HG03432 (cell line): ENCODE results near the gene DPF3.

Experiments used
- ATAC-seq: cut with Tn5 transposase; IDR thresholded peaks from one replicate; pipeline ENCODE4 v1.9.1; 2021; ENCODE audit warnings: mild to moderate bottlenecking, moderate library complexity; ENCODE audit not compliant: unreplicated experiment

The DPF3 gene

GRCh38 chr14:72845196-72845595 lies 48.7 kb downstream of the DPF3 start:
- ATAC-seq: no peak

GRCh38 chr14:72844524-72844923 lies 49.4 kb downstream of the DPF3 start:
- ATAC-seq: no peak

DNA sequence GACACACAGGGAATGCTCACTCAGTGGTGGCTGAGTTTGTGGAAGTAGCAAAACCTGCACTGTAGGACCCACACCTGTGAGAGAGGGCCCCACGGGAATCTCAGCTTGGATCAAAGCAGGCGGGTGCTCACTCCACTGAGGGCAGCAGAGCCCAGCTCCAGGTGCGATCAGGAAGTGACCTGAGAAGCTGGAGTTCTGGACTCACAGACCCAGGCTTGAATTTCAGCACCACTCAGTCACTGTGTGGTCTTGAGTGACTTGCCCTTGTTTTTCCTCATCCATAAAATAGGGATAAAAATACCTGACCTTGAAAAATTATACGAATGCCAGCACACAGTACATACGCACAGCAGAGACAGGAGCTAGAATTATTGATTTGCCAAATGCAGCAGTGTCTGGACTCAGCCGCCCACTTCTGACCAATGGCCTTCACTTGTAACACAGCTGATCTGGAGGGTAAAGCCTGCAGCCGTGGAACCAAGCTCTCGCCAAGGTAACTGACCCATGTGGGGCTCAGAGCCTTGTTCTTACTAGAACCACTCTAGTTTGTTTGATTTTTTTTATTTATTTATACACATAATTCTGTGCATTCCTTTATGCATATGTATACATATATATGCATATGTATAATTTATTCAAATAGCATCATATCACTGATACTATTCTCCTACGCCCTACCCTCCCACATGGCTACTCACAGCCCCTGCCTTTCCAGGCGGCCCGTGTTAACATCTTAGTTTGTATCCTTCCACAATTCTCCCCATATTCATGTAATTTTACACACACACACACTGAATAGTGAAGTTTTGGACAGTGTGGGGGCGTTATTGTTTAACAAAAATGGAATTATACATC lies 53.9 kb downstream of the DPF3 start:
- ATAC-seq: no peak

DNA sequence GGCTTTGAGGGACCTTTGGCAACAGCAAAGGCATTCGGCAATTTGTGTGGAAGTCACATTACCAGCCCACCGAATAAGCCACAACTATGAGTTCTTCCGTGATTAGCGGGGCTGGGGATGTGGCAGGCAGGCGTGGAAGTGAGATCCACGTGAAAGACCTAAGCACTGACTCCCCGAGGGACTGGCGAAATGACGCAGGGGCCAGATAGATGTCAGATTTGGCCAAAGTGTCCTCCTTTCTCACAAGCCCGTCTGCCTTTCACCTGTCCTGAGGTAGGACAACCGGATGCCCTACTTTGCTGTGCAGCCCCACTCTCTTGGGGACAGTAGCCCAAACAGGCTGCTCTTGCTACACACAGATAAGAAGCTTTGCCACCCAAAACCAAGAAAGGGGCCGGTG lies 54.5 kb downstream of the DPF3 start:
- no peak for ATAC-seq

- no peak for ATAC-seq
Observed at GRCh38 chr14:72836085-72836484, 57.8 kb downstream of the DPF3 start.

DNA sequence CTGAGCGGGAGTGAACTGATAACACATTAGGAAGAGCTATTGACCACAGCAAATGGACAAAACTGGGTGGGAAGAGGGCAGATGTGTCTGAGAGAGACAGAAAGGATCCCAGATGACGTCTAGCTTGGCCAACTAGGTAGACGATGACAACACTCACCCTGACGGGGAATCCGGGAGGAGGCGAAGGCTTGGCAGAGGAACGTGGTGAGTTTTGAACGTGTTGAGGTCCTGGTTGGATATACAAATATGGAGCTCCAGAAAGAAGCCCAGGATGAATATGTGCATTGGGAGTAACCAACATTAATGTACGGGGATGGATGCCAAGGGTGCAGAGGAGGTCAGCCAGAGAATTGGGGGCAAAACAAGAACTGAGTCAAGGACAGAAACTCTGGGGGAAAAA lies 60.7 kb downstream of the DPF3 start:
- no peak for ATAC-seq

DNA sequence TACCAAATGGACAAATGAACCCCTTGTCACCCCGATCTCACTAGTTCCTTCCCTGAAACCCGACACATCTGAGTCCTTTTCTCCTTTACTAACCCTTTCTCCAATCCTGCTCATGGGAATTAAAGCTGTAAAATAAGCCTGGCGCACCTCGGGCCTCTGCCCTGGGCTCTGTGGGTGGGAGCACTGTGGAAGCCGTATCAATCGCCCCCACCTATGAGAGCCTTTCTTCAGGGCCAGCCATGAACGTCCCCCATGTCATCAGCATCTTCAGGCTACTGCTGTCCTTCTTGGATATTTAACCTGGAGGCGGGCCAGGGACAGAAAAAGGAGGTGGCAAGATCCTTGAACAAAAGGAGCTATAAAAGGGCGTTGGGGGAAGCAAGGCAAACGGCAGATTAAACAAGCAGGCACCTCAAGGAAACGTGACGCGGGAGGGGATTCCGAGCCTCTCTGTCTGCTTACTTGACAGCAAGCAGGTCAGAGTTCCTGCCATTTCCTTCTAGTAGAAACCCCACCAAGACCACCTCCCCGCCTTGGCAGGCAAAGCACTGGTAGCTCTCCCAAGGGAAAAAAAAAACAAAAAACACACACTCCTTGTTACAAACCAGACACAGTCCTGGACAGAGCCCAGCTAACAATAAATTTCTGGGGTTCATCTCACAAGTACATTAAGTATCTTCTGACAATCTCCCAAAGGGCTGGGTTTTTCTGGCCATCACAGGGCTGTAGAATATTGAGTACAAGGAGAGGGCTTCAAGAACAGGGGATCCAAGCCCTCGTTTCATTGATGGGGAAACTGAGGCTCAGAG lies 62.9 kb downstream of the DPF3 start:
- ATAC-seq: no peak

DNA sequence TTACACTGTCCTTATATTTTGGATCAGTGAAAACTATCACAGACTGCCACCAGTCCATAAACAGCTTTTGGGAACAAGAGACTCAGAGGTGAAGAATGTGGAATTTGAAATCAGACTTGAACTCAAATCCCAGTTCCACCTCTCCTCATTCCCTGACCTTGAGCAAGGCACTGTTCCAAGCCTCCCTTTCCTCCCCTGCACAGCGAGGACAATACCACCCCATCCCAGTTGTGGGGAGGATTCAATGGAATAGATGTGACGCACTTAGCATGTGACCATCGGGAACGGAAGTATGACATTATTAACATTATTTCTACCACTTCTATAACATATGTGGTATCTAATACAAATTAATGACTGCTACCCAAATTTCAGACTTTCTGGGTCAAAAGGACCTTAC lies 63.5 kb downstream of the DPF3 start:
- no peak for ATAC-seq

DNA sequence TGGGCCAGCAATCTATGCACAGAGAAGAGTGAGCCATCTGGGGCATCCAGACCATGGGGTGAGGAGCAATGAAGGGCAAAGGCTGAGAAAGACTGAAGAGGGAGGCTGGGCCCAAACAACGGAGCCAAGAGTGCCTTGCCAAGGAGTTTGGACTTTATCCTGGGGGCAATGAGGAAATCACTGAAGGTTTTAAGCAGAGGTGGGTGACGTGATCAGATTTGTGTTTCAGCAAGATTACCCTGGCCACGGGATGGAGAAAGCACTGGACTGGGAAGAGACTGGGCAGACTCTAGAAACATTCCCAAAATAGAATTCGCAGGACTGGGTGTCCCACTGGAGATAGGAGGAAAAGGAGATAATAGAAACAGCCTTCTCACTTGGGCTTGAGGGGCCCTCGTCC lies 65.3 kb downstream of the DPF3 start:
- ATAC-seq: no peak

GRCh38 chr14:72826039-72826438 lies 67.9 kb downstream of the DPF3 start:
- ATAC-seq: no peak

- ATAC-seq: no peak
Observed at GRCh38 chr14:72825486-72825885, 68.4 kb downstream of the DPF3 start.

GRCh38 chr14:72824051-72824450 lies 69.8 kb downstream of the DPF3 start:
- ATAC-seq: no peak

GRCh38 chr14:72822946-72823611 lies 70.8 kb downstream of the DPF3 start:
- ATAC-seq: no peak

GRCh38 chr14:72818998-72819397 lies 74.9 kb downstream of the DPF3 start:
- ATAC-seq: no peak

DNA sequence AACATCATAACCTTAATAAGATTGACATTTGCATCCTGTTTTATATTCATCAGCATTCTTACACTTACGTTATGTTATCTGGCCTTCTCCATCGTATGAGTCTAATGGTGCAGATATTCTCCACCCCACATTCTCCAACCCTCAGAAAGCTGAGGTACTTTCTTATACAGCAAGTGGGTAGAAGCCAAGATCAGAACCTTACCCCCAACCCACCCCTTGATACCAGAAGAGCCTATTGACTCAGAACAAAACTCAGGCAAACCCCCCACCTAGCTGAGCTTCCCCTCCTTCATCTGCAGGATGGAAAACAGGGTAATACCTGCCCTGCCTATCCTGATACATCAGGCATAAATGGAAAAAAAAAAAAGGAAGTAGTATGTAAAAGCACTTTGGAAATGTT lies 77.6 kb downstream of the DPF3 start:
- no peak for ATAC-seq

- no peak for ATAC-seq
Observed at GRCh38 chr14:72815430-72815829, 78.5 kb downstream of the DPF3 start.

GRCh38 chr14:72812292-72812851 lies 81.5 kb downstream of the DPF3 start:
- ATAC-seq: no peak

GRCh38 chr14:72810201-72810600 lies 83.7 kb downstream of the DPF3 start:
- no peak for ATAC-seq

DNA sequence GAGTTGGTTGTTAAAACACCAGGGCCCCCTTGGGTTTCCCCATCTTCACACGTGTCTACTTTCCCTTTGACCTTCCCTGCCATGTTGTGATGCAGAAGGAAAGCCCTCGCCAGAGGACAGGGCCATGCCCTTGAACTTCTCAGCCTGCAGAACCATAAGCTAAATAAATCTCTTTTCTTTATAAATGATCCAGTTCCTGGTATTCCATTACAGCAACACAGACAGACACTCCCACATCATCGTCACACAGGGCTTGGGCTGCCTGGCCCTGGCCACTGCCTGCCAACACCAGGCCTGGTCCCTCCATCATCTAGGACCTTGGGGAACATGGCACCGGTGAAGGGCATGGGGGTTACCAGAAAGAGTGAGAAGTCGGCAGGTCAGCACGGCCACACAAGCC lies 84.8 kb downstream of the DPF3 start:
- no peak for ATAC-seq

DNA sequence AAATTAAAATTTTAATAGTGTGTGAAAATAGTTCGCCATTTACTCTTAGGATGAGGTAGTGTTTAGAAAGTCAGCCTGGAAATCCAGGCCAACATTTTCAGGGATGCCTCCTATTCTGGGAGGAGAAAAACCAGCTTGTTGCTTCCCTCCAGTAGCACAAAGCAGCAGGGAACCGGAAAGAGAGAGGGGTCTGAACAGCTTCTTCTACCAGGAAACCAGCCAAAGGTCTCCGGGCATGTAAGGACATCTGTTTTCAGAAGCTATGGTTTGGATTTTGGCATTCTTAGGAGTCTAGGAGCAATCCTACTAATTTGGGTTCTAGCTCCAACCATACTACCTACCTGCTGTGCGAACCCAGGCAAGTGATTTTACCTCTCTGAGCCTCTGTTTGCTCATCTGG lies 85.3 kb downstream of the DPF3 start:
- no peak for ATAC-seq

DNA sequence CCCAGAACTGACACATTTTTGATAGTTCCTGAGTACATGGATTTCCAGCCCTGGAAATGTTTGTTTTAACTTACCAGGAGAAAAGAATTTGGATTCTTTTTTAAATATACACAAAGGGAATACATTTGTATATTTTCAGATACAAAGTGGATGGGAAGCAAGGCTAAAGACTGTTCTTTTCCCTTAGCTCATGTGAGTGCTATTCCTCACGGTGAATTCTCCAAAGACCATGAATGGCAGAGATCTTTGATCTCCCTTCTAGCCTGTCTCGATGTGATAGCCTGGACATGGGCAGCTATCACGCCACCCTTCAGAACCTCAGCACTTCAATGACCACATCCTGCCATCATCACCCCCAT lies 91.3 kb downstream of the DPF3 start:
- no peak for ATAC-seq
